GM12892 (cell line): ENCODE results near the gene SH3BP5.

ENCODE experiments used
- POLR2A ChIP-seq: IDR thresholded peaks from 2 replicates; pipeline ENCODE4 v1.6.1; 2011; ENCODE audit warnings: low read depth, low read length, control low read depth
- POLR2AphosphoS5 ChIP-seq: IDR thresholded peaks from 2 replicates; pipeline ENCODE4 v1.6.1; 2011; ENCODE audit warnings: low read depth, low read length, control low read depth
- TAF1 ChIP-seq: IDR thresholded peaks from 2 replicates; pipeline ENCODE4 v1.6.1; 2011; ENCODE audit warnings: low read depth, mild to moderate bottlenecking, control low read depth, low read length, borderline replicate concordance

GRCh38 chr3:15263926-15264325, 68.5 kb downstream of the SH3BP5 start:
- TF ChIP-seq POLR2A (no peak), POLR2AphosphoS5 (no peak), TAF1 (no peak)
